Renal cortical epithelial cell (primary cell): ENCODE data around the gene LIMK2. TPM values are rescaled to one million over a fixed set of nuclear protein-coding genes. Genes with fewer than 3 reads are reported as not detected.
"Not testable (repeated sequence)": the region's sequence is repeated elsewhere in the genome, so short reads cannot be mapped to it uniquely, and the experiment has no call there.

Experiments used
- DNase-seq: peaks from one replicate; pipeline ENCODE4 v3.0.0-alpha.2; 2011; ENCODE audit warnings: low read depth
- total RNA-seq: library from RNA; depleted of rRNA; stranded (reverse); fragments of >200 nt; gene quantifications from 2 replicates; pipeline ENCODE4 v1.2.3, GENCODE V29; 2014

LIMK2 gene
- total RNA-seq, 1 donor from 2014 or later: 106 TPM

GRCh38 chr22:31211482-31211861 lies 626 bp upstream of the LIMK2 start:
- DNase-seq: no peak

DNA sequence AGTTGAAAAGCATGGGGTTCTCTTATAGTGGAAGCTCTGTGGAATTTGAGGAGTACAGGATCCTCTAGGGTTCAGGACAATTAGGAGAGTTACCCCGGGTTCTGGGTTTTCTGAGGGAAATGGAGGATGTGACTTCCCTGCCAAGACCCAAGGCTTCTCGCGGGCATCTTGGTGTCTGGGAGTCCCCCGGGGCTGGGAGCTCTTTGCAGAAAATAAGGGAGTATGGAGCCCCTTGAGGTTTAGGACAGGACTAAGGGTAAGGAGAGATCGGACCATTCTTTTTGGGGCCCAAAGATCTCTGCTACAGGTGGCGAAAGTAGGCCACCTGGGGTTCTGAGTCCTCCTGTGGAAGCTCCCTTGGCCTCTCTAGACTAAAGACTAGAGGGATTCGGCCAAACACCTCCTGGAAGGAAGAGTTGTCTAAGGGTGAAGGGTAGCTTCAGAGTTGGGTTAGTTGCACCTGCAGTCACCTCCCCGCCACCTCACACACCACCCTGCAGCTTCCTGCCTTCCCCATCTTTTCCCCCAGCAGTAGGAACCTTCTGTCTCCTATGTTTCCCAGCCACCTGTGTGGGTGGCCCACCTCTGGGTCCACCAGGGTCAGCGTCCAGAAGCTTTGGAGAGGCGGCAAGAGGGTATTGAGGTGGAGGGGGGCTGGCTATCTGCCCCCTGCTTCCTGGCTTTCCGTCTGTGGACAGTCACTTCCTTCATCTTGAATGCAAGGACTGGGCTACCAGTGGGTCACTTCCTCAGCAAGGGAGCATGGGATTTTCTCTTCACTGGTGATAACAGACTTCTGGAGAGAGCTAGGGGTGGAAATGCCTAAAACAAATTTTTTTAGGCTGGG lies 908 bp downstream of the LIMK2 start:
- no peak for DNase-seq

- DNase-seq: no peak
These were observed 3.0 kb downstream of the LIMK2 start for GRCh38 chr22:31215018-31215535.

- no peak for DNase-seq
These were observed 6.6 kb downstream of the LIMK2 start for GRCh38 chr22:31218565-31219262.

GRCh38 chr22:31221084-31221483 lies 9.0 kb downstream of the LIMK2 start:
- no peak for DNase-seq

GRCh38 chr22:31222736-31223135 lies 10.6 kb downstream of the LIMK2 start:
- no peak for DNase-seq

DNA sequence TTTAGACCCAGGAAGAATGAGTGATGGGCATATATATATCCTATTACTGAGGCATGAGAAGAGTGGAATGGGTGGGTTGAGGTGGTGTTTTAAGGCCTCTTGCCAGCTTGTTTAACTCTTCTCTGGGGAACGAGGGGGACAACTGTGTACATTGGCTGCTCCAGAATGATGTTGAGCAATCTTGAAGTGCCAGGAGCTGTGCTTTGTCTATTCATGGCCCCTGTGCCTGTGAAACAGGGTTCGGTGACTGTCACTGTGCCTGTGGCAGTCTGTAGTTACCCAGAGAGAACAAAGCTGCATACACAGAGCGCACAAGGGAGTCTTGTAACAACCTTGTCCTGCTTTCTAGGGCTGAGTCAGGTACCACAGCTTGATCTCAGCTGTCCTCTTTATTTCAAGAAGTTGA lies 11.7 kb downstream of the LIMK2 start:
- no peak for DNase-seq

DNA sequence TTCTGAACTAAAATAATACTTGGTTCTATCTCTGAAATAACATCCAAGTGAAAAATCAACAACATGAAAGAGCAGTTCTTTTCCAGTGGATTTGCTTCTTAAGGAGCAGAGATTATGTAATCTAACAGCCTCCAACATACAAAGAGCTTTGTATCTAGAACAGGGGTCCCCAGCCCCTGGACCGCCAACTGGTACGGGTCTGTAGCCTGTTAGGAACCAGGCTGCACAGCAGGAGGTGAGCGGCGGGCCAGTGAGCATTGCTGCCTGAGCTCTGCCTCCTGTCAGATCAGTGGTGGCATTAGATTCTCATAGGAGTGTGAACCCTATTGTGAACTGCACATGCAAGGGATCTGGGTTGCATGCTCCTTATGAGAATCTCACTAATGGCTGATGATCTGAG lies 12.6 kb downstream of the LIMK2 start:
- not testable (repeated sequence) for DNase-seq

GRCh38 chr22:31227186-31227585 lies 15.1 kb downstream of the LIMK2 start:
- no peak for DNase-seq

GRCh38 chr22:31229402-31230079 lies 17.4 kb downstream of the LIMK2 start:
- peak; percentile 38 for DNase-seq

GRCh38 chr22:31230155-31230870 lies 18.2 kb downstream of the LIMK2 start:
- DNase-seq: no peak

DNA sequence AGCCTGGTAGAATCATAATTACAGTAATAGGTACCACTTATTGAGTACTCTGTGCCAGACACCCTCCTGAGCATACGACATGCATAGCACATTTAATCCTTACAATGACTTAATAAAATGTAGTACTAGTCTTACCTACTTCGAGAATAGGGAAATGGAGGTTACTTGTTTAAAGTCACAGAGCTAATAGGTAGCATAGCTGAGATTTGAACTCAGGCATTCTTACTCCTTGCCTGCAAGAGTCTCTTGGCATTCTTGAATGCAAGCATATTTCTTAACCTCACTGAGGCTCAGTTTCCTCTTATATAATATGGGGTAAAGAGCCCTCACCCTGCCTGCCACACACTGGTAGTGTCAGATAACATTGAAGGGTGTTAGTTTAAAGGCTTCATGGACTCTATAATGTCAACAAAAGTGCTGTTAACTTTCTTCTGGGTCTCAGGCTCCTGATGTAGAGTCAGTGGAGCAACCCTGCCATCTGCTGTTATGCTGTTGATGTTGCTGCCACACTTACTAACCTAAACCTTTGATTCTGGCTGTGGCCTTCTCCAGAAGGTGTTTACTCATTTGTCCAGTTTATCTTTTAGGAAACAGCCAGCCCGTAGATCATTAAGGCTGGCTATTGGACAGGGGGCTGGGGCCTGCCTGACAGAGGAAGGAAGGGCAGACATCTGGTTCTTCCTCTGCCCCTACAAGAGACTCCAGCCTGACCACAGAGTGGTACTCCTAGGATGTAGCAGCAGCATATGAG lies 18.9 kb downstream of the LIMK2 start:
- DNase-seq: peak; percentile 71

GRCh38 chr22:31233001-31233400 lies 20.9 kb downstream of the LIMK2 start:
- peak; percentile 65 for DNase-seq

GRCh38 chr22:31235081-31235480 lies 23.0 kb downstream of the LIMK2 start:
- no peak for DNase-seq

DNA sequence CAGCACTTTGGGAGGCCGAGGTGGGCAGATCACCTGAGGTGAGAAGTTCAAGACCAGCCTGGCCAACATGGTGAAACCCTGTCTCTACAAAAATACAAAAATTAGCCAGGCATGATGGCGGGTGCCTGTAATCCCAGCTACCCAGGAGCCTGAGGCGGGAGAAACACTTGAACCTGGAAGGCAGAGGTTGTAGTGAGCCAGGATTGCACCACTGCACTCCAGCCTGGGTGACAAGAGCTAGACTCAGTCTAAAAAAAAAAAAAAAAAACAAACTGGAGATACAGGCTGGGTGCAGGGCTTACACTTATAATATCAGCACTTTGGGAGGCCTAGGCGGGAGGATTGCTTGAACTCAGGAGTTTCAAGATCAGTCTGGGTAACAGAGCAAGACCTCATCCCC lies 23.9 kb downstream of the LIMK2 start:
- not testable (repeated sequence) for DNase-seq

DNA sequence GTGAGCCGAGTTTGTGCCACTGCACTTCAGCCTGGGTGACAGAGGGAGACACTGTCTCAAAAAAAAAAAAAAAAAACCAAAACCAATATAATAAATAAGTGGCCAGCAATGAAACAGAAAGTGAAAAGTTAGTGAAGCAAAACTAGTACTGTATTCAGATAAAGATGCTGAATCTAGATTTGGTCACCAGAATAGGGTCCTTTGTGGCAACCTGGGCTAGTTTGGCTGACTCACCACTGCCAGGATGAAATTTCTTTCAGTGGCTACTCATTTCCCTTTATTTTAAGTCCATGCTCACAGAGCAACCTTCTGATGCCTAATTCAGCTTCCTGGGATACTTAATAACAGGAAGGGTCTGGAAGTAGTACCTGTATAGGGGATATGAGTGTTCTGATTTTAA lies 26.0 kb downstream of the LIMK2 start:
- no peak for DNase-seq

GRCh38 chr22:31239771-31240370 lies 27.8 kb downstream of the LIMK2 start:
- no peak for DNase-seq

DNA sequence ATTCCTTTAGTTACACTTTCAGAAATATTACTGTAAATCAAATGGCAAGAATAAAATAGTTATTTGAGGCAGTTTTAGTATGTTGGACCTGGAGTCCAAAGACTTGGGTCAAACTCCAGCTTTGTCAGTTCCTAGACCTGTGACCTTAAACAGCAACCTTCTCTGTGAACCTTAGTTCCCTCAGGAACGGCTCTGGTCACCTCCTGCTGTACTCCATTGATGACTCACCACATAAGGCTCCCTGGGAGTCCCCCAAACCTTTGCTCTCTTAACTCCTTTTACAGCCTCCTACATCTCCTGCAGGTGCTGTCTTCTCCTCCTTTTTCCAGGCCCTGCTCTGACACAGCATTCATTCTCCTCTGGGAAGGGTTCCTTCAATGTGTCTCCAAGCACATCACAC lies 29.1 kb downstream of the LIMK2 start:
- DNase-seq: peak; percentile 68

DNA sequence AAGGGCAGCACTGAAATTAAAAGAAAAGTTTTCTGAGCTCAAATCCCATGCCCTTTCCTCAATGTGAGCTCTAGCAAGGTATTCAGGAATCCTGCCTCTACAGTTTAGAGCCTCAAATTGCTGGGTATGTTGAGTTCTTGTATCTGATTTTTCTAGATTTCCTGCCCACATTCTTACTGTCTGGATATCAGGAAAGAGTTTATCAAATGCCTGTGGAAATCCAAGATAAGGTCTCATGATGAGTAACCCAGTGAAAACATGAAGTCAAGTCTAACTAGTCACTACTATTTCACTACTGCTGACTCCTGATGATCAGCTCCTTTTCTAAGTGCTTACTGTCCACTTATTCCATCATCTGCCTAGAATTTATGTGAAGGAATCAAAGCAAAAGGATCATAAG lies 29.8 kb downstream of the LIMK2 start:
- DNase-seq: peak; percentile 23

DNA sequence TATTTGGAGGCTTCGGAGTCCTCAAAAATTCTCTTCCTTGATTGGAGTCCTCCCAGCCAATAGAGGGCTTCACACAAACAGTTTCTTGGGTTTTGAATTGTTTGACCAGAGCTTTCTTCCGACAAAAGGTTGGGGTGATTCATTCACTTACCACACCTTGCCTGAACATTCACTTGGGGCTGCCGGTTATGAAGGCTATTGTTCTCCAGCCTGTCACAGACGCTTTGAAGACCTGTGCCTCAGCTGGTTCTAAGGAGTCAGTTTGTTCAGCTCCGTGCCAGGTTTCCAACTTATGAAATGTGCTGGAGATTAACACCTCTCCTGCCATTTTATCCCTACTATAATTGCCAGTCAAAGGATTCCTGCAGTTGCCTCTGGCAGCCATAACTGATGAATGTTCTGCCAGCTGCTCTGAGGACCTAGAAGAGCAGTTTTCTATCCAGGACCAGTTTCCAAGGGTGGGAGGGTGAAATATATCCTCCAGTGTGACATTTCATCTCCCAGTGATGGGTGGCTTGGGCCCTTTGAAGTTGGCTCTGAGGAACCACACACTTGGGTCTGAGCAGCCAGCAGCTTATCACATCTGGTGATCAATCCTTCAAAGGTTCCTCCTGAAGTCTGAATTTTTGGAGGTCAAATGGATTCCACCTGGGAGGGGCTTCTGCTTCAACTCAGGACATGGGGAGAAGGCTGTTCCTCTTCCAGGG lies 31.4 kb downstream of the LIMK2 start:
- DNase-seq: peak; percentile 87
